Brain pericyte (primary cell): ENCODE data around the gene NT5DC3.
"Not testable (repeated sequence)": the region's sequence is repeated elsewhere in the genome, so short reads cannot be mapped to it uniquely, and the experiment has no call there.

Experiments used
- DNase-seq: peaks from one replicate; pipeline ENCODE4 v3.0.0-alpha.2; 2012; ENCODE audit warnings: low read depth, low spot score

NT5DC3 gene

DNA sequence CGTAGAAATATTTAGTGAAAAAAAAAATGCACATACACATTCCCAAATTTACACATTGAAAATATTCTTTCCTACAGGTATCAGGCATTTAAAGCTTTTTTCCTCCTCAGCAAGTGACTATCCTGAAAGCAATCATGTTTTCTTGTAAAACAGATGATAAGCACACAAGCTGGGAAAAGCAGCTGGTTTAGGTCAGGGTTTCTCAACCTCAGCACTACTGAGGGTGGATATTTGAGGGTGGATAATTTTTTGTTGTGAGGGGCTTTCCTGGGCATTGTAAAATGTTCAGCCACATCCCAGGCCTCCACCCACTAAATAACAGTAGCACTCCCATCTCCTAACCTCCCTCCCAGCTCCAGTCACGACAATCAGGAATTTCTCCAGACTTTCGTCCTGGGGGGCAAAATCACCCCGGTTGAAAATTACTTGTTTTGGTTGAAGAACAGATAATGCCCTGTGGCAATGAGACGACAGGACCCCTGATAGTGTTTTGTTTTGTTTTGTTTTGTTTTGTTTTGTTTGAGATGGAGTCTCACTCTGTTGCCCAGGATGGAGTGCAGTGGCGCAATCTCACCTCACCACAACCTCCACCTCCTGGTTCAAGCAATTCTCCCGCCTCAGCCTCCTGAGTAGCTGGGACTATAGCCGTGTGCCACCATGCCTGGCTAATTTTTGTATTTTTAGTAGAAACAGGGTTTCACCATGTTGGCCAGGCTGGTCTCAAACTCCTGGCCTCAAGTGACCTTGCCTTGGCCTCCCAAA, 15.0 kb upstream of the NT5DC3 start:
- no peak for DNase-seq

- no peak for DNase-seq
These were observed 14.1 kb upstream of the NT5DC3 start for GRCh38 chr12:103855036-103855712.

DNA sequence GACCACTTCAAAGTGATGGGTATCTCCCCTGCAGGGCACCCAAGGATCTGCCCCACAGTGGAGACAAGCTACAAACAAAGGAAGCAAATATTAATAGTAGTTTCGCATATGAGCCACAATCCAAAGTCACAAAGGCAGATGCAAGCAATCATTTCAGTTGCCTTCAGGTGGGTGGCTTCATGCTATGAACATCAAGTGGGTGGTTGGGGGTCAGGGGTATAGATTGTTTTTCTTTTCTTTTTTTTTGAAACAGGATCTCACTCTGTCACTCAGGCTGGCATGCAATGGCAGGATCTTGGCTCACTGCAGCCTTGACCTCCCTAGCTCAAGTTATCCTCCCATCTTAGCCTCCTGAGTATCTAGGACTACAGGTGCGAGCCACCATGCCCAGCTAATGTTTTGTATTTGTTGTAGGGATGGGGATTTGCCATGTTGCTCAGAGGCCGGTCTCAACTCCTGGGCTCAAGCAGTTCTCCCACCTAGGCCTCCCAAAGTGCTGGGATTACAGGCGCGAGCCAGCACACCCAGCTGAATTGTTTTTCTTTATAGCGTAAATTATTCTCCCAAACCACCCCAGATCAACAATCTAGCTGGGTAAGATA, 13.4 kb upstream of the NT5DC3 start:
- no peak for DNase-seq

- DNase-seq, result no peak
These were observed 11.5 kb upstream of the NT5DC3 start for GRCh38 chr12:103852498-103852997.

- DNase-seq, result no peak
These were observed 10.1 kb upstream of the NT5DC3 start for GRCh38 chr12:103851127-103851526.

GRCh38 chr12:103850429-103850828, 9.4 kb upstream of the NT5DC3 start:
- DNase-seq, result no peak

DNA sequence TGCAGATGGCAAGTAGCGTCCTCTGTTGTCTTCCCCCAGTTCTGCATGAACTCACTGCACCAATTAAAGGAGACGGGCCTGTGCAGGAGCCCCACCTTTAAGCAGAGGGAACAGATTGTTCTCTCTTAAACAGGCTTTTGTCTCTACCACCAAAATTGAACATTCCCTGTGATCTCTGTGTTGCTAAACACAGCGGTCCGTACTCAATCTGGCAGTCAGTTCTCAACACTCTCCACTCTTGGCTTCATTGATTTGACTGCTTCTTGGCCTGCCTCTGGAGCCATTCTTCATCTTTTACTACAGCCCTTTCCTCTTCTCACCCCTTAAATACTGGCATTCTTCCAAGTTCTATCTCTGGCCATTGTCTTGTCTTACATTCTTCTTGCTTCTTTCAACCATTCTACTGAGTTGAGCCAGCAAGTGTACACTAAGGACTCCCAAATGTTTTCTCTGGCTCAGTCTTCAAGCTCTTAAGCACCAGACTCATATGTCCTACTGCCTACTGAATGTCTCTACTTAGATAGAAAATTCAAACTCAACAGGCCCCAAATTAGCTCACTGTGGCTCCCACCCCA, 8.0 kb upstream of the NT5DC3 start:
- no peak for DNase-seq

DNA sequence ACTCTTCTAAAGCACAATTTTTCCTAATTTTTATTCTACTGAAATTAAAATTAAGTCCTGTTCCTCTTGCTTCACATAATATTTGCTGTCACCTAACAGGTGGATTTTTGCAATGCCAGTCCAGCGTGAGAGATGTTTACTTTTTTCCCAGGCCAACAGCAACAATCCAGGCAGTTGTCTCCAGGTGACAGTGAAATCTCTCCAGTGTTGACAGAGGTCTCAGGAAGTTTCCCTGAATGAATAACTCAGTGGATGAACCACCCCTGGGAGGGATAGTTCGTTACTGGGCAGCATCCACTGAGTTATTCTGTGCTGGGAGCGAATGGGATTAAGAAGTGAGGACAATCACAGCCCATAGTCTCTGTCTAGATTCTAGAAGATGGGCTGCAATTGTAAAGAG, 7.1 kb upstream of the NT5DC3 start:
- DNase-seq, result no peak

GRCh38 chr12:103846415-103846814, 5.4 kb upstream of the NT5DC3 start:
- DNase-seq, result no peak

DNA sequence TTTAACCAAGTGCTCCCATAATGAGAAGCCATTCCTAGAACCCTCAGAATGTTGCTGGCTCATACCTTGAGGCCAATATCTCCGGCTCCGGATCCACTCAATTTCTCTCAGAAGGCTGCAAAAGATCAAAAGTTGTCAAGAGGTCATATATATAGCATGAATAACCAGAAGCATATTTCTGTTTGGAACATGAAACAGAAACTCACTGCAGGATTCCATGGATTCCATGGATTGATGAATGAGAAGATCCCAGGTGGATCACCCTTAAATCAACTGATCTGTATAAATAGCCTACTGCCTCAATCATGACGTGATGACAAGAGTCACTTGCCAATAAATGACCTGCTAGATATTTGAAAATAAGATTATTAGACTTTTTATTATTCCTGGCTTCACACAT, 3.3 kb upstream of the NT5DC3 start:
- DNase-seq, result no peak

GRCh38 chr12:103841690-103842584, 903 bp upstream of the NT5DC3 start:
- no peak for DNase-seq

GRCh38 chr12:103840462-103840875, 565 bp downstream of the NT5DC3 start:
- no peak for DNase-seq

DNA sequence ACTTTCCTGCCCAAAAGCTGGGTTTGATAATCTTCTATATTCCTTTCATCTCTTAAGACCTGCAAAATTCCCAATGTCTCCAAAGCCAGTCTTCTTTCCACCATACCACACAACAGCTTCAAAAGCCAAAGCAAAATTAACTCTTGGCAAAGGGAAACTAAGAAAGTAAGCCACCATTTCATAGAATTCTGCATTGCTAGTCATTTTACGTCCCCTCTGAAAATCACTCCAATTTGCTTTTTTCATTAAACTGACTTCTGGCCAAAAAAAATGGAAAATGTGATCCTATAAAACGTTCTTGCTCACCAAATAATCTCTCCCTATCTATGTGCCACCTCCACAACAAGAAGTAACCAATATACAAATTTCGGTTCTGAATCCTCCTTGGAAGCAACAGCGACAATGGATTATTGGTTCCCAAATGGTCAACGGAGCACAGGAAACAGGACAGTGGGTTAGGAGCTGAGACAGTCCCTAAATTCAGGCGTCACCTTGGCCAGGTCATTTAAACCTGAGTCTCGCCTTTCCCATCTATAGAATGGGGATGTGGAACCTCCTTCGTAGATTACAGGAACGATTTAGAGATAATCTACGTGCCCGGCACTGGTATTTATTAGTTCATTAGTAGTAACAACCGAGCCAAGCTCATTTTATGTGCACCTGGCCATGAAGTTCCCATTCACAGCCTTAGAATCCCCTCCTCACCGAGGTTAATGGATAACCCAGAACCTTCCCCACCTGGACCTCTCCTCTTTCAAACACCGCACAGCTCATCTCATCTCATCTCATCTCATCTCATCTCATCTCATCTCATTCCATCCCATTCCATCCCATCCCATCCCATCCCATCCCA, 1.2 kb downstream of the NT5DC3 start:
- DNase-seq, result no peak

DNA sequence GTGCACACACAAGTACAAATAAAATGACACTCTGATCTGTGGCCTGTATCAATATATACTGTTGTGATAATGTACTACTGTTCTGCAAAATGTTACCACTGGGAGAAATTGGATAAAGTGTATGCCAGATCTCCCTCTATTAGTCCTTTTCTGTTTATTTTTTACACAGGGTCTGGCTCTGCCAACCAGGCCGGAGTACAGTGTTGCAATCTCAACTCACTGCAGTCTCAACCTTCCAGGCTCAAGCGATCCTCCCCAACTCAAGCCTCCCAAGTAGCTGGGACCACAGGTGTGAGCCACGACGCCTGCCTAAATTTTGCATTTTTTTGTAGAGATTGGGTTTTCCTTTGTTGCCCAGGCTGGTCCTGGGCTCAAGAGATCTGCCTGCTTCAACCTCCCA, 1.9 kb downstream of the NT5DC3 start:
- no peak for DNase-seq

GRCh38 chr12:103838254-103838914, 2.6 kb downstream of the NT5DC3 start:
- DNase-seq, result no peak

DNA sequence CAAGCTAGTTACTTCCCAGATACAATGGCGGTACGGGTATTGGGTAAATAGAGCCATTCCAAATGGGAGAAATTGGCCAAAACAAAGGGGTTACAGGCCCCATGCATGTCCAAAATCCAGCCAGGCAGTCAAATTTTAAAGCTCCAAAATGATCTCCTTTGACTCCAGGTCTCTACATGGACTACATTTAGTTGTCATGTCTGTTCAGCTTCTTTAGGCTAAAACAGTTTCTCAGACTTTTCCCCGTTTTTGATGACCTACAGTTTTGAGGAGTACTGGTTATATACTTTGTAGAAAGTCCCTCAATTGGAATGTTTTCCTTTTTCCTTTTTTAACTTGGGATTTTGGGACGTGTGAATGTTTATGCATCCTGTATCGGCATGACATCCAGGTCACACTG, 4.7 kb downstream of the NT5DC3 start:
- DNase-seq, result no peak

- DNase-seq, result not testable (repeated sequence)
These were observed 5.2 kb downstream of the NT5DC3 start for GRCh38 chr12:103835747-103836335.

DNA sequence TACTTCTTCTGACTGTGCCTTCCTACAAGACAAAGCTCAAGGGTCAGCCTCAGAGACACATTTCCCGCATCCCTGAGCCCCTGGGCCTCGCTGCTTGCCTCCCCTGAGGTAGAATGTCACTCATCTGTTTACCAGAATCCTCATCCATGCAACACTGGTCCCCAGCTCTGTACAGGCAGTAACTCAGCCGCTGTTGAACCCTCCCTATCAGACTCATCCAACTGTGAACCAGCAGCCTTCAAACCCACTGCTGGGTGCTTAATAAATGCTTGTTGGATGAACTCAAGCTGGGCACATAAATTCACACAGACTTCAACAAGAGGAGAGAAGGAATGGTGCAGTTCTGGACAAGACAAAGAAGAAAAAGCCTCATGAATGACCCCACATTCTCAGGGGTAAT, 6.1 kb downstream of the NT5DC3 start:
- no peak for DNase-seq

DNA sequence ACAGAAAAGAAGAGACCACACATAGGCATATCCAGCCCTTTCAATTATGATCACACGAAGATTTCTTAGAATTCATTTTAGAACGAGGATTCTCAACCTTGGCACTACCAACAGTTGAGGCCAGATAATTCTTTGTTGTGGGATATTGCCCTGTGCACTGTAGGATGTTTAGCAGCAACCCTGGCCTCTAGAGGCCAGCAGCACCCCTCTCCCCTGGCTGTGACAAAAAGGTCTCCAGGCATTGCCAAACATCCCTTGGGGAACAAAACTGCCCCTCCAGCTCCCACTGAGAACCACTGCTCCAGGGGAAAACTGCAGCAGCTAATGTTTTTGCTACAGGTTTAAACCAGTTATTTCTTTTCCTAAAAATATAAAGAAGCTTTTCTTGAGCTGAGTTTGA, 7.1 kb downstream of the NT5DC3 start:
- no peak for DNase-seq
